GM18508 (cell line): Measurements from ENCODE around the gene FBXL2.
"Not testable (repeated sequence)": the region's sequence is repeated elsewhere in the genome, so short reads cannot be mapped to it uniquely, and the experiment has no call there.

ENCODE experiments used
- ATAC-seq: cut with Tn5 transposase; IDR thresholded peaks from one replicate; pipeline ENCODE4 v1.9.1; 2021; ENCODE audit warnings: moderate number of reproducible peaks; ENCODE audit not compliant: insufficient read depth, unreplicated experiment

Gene FBXL2

GRCh38 chr3:33313331-33313730 is 36.1 kb downstream of the FBXL2 start:
- ATAC-seq = no peak

- ATAC-seq = no peak
Observed at GRCh38 chr3:33314993-33315392, 37.8 kb downstream of the FBXL2 start.

- ATAC-seq = no peak
Observed at GRCh38 chr3:33315826-33316225, 38.6 kb downstream of the FBXL2 start.

- no peak for ATAC-seq
Observed at GRCh38 chr3:33317963-33318709, 40.9 kb downstream of the FBXL2 start.

- ATAC-seq = no peak
Observed at GRCh38 chr3:33318710-33319380, 41.6 kb downstream of the FBXL2 start.

GRCh38 chr3:33322412-33322811 is 45.2 kb downstream of the FBXL2 start:
- ATAC-seq = no peak

- ATAC-seq = no peak
Observed at GRCh38 chr3:33331414-33331813, 54.2 kb downstream of the FBXL2 start.

GRCh38 chr3:33334364-33334763 is 57.1 kb downstream of the FBXL2 start:
- no peak for ATAC-seq

GRCh38 chr3:33338936-33339465 is 61.8 kb downstream of the FBXL2 start:
- ATAC-seq = not testable (repeated sequence)

- no peak for ATAC-seq
Observed at GRCh38 chr3:33339758-33340157, 62.5 kb downstream of the FBXL2 start.

GRCh38 chr3:33355611-33356010 is 78.4 kb downstream of the FBXL2 start:
- ATAC-seq = no peak

GRCh38 chr3:33358172-33358781 is 81.0 kb downstream of the FBXL2 start:
- no peak for ATAC-seq

GRCh38 chr3:33360136-33360825 is 83.0 kb downstream of the FBXL2 start:
- ATAC-seq = no peak

GRCh38 chr3:33363113-33363800 is 86.0 kb downstream of the FBXL2 start:
- no peak for ATAC-seq

- ATAC-seq = no peak
Observed at GRCh38 chr3:33364060-33364459, 86.8 kb downstream of the FBXL2 start.

- no peak for ATAC-seq
Observed at GRCh38 chr3:33364531-33365128, 87.4 kb downstream of the FBXL2 start.

GRCh38 chr3:33372218-33373081 is 95.2 kb downstream of the FBXL2 start:
- ATAC-seq = no peak

- ATAC-seq = no peak
Observed at GRCh38 chr3:33373082-33373437, 95.8 kb downstream of the FBXL2 start.

- ATAC-seq = no peak
Observed at GRCh38 chr3:33377489-33377888, 100.2 kb downstream of the FBXL2 start.
